ENCODE measurements around the gene USP37.

DNA sequence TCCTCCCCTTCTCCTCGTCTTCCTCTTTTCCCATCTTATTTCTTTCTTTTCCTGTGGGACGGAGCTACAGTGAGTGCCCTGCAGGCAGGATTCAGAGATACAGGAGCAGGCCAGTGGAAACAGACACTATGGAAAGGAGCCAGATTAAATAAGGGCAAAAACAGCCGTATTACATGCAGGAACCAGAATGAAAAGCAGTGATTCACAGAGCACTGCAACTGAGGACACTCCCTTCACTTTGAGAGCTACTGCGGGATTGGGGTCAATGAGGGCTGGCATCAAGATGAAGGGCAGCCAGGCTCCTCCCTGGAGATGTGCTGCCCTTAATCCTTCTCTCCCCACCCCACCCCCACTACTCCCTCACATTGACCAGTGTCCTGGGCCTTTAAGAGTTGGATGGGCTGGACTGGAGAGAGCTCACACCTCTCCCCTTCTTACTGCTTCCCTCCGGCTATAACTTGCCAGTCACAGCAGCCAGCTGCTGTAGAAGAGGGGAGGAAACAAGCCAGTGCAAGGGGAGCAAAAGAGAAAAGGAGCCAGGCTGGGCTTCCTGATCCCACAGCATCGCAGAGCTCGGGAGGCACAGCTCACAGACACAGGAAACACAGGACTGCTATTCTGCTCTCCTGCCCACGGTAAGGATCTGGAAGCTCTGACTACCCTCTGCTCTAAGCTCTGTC lies 39.4 kb upstream of the USP37 start, which contains the start of gene PLCD4:
- TF ChIP-seq, protein P1, sequence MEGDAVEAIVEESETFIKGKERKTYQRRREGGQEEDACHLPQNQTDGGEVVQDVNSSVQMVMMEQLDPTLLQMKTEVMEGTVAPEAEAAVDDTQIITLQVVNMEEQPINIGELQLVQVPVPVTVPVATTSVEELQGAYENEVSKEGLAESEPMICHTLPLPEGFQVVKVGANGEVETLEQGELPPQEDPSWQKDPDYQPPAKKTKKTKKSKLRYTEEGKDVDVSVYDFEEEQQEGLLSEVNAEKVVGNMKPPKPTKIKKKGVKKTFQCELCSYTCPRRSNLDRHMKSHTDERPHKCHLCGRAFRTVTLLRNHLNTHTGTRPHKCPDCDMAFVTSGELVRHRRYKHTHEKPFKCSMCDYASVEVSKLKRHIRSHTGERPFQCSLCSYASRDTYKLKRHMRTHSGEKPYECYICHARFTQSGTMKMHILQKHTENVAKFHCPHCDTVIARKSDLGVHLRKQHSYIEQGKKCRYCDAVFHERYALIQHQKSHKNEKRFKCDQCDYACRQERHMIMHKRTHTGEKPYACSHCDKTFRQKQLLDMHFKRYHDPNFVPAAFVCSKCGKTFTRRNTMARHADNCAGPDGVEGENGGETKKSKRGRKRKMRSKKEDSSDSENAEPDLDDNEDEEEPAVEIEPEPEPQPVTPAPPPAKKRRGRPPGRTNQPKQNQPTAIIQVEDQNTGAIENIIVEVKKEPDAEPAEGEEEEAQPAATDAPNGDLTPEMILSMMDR (IDR thresholded peaks at IDR 0.05; ENCODE audit: low read depth, low read length, poor library complexity, severe bottlenecking): no peak
- no peak for TF ChIP-seq EZH2phosphoT487 (IDR thresholded peaks at IDR 0.05; ENCODE audit: borderline replicate concordance, low read length)

Measured in DOHH2 (cell line).